Activated CD4-positive, alpha-beta memory T cell treated with anti-CD3 and anti-CD28 coated beads, Interleukin-2, amount 10 ng/mL, durations not matched to agents 7 days and 5 days (primary cell): ENCODE data around the gene AGK. TPM values are rescaled to one million over a fixed set of nuclear protein-coding genes. Genes with fewer than 3 reads are reported as not detected.

ENCODE experiments used
- CTCF ChIA-PET: fragments of 350-600 bp; sonication (Branson Sonifier 250); formaldehyde crosslinking; loops from one replicate; lab custom pipeline; 2021; ENCODE audit warnings: antibody characterized with exemption, inconsistent platforms; lab: Charles Lee
- POLR2A ChIA-PET: fragments of 350-600 bp; sonication (Branson Sonifier 250); formaldehyde crosslinking; loops from one replicate; lab custom pipeline; 2021; ENCODE audit warnings: antibody characterized with exemption; lab: Charles Lee
- DNase-seq: peaks from one replicate; pipeline ENCODE4 v3.0.0-alpha.2; 2020
- H3K27ac Mint-ChIP-seq: one replicate; pipeline ENCODE4 v1.8.0; 2021; ENCODE audit warnings: mild to moderate bottlenecking, mixed read lengths
- H3K27me3 Mint-ChIP-seq: one replicate; pipeline ENCODE4 v1.8.0; 2021; ENCODE audit warnings: mixed read lengths
- H3K36me3 Mint-ChIP-seq: one replicate; pipeline ENCODE4 v1.8.0; 2021; ENCODE audit warnings: low read depth, mixed read lengths
- H3K4me1 Mint-ChIP-seq: one replicate; pipeline ENCODE4 v1.8.0; 2021; ENCODE audit warnings: mixed read lengths
- H3K4me3 Mint-ChIP-seq: one replicate; pipeline ENCODE4 v1.8.0; 2021; ENCODE audit warnings: mild to moderate bottlenecking, mixed read lengths
- H3K9me3 Mint-ChIP-seq: one replicate; pipeline ENCODE4 v1.8.0; 2021; ENCODE audit warnings: mixed read lengths
- total RNA-seq, 2 experiments: library from RNA; stranded (reverse); gene quantifications; one replicate each; pipeline ENCODE4 v1.2.3, GENCODE V29; 2021

AGK gene
- total RNA-seq, 2 experiments from 2014 or later = 46.9 to 50.4 TPM

DNA sequence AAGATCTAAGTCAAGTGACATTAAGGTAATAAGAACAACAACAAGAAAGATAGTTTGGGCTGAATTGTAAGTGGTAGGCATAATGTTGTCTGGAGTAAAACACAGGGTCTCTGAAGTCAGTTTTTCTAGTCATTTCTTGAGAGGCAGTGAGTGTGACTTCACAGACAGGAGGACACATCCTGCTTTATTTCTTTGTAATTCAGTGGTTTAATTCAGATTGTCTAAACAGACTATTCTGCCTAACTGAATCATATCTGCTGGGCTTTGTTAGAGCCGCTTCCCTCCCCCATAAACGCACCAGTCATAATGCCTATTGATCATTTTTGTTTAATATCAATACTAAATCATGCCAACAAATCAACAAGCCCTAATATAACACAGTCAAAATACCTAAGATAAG is 46.8 kb downstream of the AGK start:
- ChIA-PET CTCF (no interaction called here), POLR2A (no interaction called here)
- Mint-ChIP-seq H3K27me3 (no peaks in the 10 kb centered on the region), H3K4me1 (peaks cover 3% of the 10 kb centered on the region), H3K27ac (no peak overlapping the region), H3K4me3 (no peak overlapping the region), H3K36me3 (peaks cover 40% of the 10 kb centered on the region), H3K9me3 (no peaks in the 10 kb centered on the region)
- DNase-seq = no peak

DNA sequence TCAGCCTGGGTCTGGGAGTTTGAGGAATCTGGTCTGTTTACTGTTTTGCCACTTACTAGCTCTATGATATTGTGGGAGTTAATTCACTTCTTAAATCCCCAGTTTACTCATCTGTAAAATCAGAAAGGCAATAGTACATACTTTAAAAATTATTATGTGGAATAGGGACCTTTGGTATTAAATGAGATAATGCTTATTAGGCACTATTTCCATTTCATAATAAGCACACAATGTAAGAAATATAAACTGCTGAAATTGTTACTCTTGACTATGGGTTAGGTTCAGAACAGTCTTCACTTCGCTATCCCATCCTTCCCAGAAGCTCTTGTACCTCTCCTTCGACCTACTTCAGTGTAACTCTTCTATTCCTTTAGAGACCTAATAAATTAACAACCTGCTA is 47.2 kb downstream of the AGK start:
- CTCF ChIA-PET = no interaction called here
- no peak overlapping the region for H3K27ac Mint-ChIP-seq
- H3K36me3 Mint-ChIP-seq = peaks cover 42% of the 10 kb centered on the region
- no peaks in the 10 kb centered on the region for H3K27me3 Mint-ChIP-seq
- H3K9me3 Mint-ChIP-seq = no peaks in the 10 kb centered on the region
- no peak for DNase-seq
- no peaks in the 10 kb centered on the region for H3K4me1 Mint-ChIP-seq
- H3K4me3 Mint-ChIP-seq = no peak overlapping the region
- POLR2A ChIA-PET = no interaction called here

DNA sequence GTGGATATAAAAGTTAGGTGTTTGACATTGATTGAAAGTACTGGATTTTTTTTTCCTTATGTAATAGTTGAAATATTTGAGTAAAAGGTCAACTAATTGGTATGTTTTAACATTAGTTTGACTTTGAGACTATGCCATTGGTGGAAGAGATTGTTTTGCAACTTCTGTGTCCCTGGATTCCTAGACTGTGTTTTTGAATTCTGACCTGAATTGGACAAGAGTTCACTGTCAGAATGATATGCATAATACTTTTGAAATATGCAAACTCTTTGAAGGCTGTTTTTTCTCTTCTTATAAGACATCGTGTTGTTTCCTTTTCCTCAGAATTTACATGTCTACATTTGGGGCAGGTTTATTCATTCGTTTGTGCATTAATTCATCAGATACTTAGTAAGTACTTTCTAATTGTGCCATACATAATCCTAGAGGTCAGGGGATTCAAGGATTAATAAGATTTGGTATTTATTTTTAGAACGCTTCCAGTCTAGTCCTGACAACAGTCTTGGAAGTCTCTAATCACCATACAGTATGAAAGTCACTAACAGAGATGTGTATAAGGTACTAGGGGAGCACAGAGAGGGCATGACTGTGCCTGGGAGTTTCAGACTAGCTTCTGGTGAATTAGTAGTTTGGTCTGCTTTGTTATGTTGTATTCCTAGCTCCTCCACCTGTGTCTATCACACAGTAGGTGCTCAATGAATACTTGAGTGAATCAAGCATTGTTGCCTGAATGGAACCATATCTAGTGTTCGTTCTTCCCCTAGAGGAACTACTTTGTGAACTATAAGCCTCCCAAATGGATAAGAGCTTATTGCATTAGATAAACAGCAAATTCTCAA is 49.2 kb downstream of the AGK start:
- DNase-seq = no peak
- no peaks in the 10 kb centered on the region for H3K9me3 Mint-ChIP-seq
- H3K36me3 Mint-ChIP-seq = peaks cover 35% of the 10 kb centered on the region
- no peak overlapping the region for H3K4me3 Mint-ChIP-seq
- POLR2A ChIA-PET = no interaction called here
- no peaks in the 10 kb centered on the region for H3K27me3 Mint-ChIP-seq
- H3K27ac Mint-ChIP-seq = no peak overlapping the region
- CTCF ChIA-PET = no interaction called here
- no peaks in the 10 kb centered on the region for H3K4me1 Mint-ChIP-seq

DNA sequence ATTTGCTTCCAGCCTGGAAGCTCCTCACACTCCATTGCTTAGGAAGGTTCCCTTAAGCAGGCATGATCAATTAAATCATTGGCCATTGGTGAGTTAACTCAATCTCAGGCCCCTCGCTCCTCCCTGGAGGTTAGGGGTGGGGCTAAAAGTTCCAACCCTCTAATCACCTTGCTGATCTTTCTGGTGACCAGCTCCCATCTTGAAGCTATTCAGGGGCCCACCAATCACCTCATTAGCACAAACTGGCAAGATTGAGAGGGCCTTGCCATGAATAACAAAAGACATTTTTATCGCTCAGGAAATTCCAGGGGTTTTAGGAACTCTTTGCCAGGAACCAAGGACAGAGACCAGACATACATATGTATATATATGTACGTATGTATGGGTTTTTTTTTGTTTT is 58.4 kb downstream of the AGK start:
- Mint-ChIP-seq H3K27ac (no peak overlapping the region), H3K4me1 (no peaks in the 10 kb centered on the region), H3K9me3 (no peaks in the 10 kb centered on the region), H3K27me3 (no peaks in the 10 kb centered on the region), H3K36me3 (peaks cover 38% of the 10 kb centered on the region), H3K4me3 (no peak overlapping the region)
- DNase-seq = no peak
- POLR2A ChIA-PET = no interaction called here
- CTCF ChIA-PET = no interaction called here

DNA sequence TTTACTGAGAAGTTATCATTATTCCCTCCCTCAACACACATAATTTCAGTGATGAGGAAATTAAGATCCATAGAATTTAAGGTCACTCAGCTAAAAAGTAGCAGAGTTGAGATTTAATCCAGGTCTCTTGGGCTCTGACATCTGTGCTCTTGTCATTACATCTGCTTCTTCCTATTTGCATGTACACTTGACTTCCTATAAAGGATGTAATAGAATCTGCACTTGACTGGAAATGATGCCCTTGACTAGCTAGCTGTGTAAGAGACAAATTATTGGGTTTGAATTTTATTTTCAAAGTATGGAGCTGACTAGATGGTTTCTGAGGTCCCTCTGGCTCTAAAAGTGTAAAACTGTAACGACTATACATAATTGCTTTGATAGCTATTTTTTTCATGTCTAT is 59.5 kb downstream of the AGK start:
- Mint-ChIP-seq H3K36me3 (peaks cover 45% of the 10 kb centered on the region), H3K4me1 (no peaks in the 10 kb centered on the region), H3K4me3 (no peak overlapping the region), H3K27ac (no peak overlapping the region), H3K9me3 (no peaks in the 10 kb centered on the region), H3K27me3 (no peaks in the 10 kb centered on the region)
- ChIA-PET CTCF (no interaction called here), POLR2A (no interaction called here)
- no peak for DNase-seq

DNA sequence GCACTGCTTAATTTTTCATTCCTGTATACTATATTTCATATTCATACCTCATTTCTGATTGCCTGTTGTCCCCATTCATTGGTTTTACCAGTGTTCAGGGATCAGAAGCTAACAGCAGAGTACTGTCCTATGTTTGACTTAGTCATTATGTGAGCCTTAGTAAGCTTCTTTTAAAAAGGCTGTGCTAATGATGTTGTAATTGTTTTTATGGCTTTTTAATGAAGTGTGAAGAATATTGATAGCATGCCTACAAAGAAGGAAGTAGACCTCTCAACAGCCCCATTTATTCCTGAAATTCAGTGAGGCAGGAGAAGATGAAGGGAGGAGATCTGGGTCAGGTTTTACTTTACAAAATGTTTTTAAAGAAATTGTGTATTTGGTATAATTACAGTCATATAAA is 61.7 kb downstream of the AGK start:
- CTCF ChIA-PET = no interaction called here
- H3K4me3 Mint-ChIP-seq = no peak overlapping the region
- POLR2A ChIA-PET = no interaction called here
- H3K9me3 Mint-ChIP-seq = no peaks in the 10 kb centered on the region
- H3K36me3 Mint-ChIP-seq = peaks cover 44% of the 10 kb centered on the region
- H3K27ac Mint-ChIP-seq = no peak overlapping the region
- DNase-seq = no peak
- no peaks in the 10 kb centered on the region for H3K27me3 Mint-ChIP-seq
- H3K4me1 Mint-ChIP-seq = no peaks in the 10 kb centered on the region

DNA sequence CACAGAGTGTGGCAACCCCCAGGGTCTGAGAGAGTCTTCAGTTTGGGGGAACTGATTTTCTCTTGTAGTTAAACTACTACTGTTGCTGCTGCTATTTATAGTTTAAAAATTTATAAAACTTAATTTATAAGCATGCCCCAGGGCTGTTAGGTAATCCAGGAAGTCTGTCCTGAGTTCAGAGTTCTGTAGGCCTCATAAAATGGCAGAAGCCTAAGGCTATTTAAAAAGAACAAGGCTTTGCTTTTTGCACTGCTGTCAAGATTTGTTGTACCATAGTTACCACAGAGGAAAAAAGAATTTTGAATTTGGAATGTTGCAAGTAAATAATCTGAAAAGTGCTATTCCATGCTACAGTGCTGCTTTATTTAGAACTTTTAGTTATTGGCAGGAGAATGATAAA is 66.1 kb downstream of the AGK start:
- no peak overlapping the region for H3K4me3 Mint-ChIP-seq
- ChIA-PET CTCF (no interaction called here), POLR2A (no interaction called here)
- H3K36me3 Mint-ChIP-seq = peaks cover 41% of the 10 kb centered on the region
- no peak overlapping the region for H3K27ac Mint-ChIP-seq
- no peaks in the 10 kb centered on the region for H3K27me3 Mint-ChIP-seq
- H3K9me3 Mint-ChIP-seq = no peaks in the 10 kb centered on the region
- no peaks in the 10 kb centered on the region for H3K4me1 Mint-ChIP-seq
- no peak for DNase-seq

DNA sequence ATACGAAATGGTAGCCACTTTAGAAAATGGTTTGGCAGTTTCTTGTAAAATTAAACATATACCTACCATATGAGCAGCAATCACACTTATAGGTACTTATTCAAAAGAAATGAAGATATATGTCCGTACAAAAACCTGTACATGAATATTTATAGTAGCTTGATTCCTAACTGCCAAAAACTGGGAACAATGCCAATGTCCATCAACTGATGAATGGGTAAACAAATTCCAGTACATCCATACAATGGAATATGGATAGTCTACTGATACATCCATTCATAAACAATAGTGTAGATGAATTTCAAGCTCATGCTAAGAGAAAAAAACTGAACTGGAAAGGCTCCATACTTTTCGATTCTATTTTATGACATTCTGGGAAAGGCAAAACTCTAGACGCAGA is 68.5 kb downstream of the AGK start:
- ChIA-PET CTCF (interaction anchor here (0.9 to 1.2 kb wide), 4 partner anchors 14 to 118 kb away, joined by 3 to 6 read pairs (median 3); partner anchors contain the start of gene SSBP1), POLR2A (no interaction called here)
- Mint-ChIP-seq H3K4me1 (no peaks in the 10 kb centered on the region), H3K27me3 (no peaks in the 10 kb centered on the region), H3K9me3 (no peaks in the 10 kb centered on the region), H3K36me3 (peaks cover 52% of the 10 kb centered on the region), H3K4me3 (no peak overlapping the region), H3K27ac (no peak overlapping the region)
- DNase-seq = no peak

DNA sequence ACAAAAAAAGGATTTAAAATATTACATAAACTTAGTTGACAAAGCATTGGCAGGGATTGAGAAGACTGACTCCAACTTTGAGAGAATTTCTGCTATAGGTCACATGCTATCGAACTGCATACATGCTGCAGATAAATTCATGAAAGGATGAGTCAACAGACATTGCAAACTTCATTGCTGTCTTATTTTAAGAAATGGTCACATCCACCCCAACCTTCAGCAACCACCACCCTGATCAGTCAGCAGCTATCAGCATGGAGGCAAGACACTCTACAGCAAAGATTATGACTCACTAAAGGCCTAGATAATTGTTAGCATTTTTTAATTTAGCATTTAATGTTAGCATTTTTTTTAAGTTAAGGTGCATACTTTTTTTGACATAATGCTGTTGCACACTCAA is 73.6 kb downstream of the AGK start:
- no peak overlapping the region for H3K27ac Mint-ChIP-seq
- H3K9me3 Mint-ChIP-seq = no peaks in the 10 kb centered on the region
- POLR2A ChIA-PET = no interaction called here
- H3K4me1 Mint-ChIP-seq = no peaks in the 10 kb centered on the region
- no peaks in the 10 kb centered on the region for H3K27me3 Mint-ChIP-seq
- H3K4me3 Mint-ChIP-seq = no peak overlapping the region
- DNase-seq = no peak
- peaks cover 38% of the 10 kb centered on the region for H3K36me3 Mint-ChIP-seq
- CTCF ChIA-PET = no interaction called here

DNA sequence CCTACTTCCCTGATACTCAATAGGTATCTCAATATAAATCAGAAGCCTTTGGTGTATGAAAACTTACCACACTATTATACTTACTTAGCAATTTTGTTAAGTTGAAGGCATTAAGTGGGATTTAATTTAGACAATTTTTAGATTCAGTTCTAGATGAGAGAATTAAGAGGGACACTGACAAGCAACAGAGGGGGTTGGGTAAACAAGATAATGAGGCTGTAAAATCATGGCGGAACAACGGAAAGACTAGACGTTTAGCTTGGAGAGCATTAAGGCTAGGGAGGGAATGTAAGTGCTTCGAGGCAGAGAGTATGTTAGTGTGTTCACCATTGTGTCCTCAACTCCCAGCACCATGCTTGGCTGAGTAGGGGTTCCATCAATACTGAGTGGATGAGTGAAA is 79.4 kb downstream of the AGK start:
- H3K27ac Mint-ChIP-seq = no peak overlapping the region
- DNase-seq = no peak
- no peaks in the 10 kb centered on the region for H3K4me1 Mint-ChIP-seq
- H3K36me3 Mint-ChIP-seq = peaks cover 17% of the 10 kb centered on the region
- CTCF ChIA-PET = no interaction called here
- POLR2A ChIA-PET = no interaction called here
- H3K27me3 Mint-ChIP-seq = no peaks in the 10 kb centered on the region
- no peak overlapping the region for H3K4me3 Mint-ChIP-seq
- H3K9me3 Mint-ChIP-seq = no peaks in the 10 kb centered on the region

DNA sequence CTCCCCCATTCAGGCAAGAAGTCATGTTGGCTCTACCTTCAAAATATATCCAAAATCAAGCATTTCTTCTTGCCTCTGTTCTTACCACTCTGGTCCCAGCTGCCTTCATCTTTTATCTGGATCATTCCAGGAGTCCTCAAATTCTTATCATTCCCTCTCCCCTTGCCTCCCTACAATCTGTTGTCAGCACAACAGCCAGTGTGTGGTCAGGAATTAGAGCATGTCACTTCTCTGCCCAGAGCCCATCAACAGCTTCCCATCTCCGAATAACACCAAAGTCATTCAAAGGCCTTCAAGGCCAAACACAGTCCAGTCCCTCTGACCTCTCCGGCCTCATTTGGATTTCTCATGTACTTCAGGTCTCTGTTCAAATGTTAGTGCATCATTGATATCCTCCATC is 80.3 kb downstream of the AGK start:
- Mint-ChIP-seq H3K9me3 (no peaks in the 10 kb centered on the region), H3K36me3 (peaks cover 15% of the 10 kb centered on the region), H3K4me1 (no peaks in the 10 kb centered on the region), H3K27ac (no peak overlapping the region), H3K27me3 (no peaks in the 10 kb centered on the region), H3K4me3 (no peak overlapping the region)
- ChIA-PET CTCF (no interaction called here), POLR2A (no interaction called here)
- DNase-seq = no peak

DNA sequence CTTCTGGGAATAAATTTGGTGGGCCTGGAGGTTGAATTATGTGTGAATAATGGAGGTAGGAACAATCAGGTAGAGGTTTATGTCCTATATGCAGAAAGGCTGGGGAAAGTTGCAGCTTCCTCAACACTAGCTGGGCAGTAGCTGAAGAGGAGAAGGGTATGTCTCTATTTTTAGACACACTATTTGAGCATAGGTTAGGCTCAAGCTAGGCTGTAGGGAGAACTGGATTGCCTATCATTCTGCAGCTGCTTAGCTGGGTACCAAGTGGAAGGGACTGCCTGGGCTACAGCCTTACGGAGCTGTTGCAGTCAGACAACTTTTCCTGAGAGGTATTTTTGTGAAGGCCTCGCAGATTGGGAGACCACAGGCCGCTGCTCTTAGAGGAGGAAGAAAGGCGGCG is 82.9 kb downstream of the AGK start:
- no peaks in the 10 kb centered on the region for H3K27me3 Mint-ChIP-seq
- peaks cover 23% of the 10 kb centered on the region for H3K36me3 Mint-ChIP-seq
- H3K9me3 Mint-ChIP-seq = no peaks in the 10 kb centered on the region

DNA sequence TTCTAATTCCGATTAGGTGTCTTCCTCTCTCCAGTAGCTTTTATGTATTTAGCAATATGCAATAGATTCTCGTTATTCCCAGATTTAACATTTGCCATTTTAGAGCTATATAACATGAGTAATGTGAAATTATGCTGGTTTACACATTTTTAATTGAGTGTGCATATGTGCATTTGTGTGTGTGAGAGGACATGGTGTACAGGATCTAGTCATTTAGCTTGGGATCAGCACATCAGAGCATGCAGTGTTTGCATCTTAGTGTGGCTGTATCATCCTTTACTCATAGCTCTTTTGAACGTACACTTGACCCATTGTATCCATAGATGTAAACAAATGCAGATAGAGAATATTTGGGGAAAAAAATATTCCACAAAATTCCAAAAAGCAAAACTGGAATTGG is 84.8 kb downstream of the AGK start:
- peaks cover 33% of the 10 kb centered on the region for H3K36me3 Mint-ChIP-seq
- ChIA-PET CTCF (no interaction called here), POLR2A (no interaction called here)
- DNase-seq = no peak
- H3K4me3 Mint-ChIP-seq = no peak overlapping the region
- H3K4me1 Mint-ChIP-seq = no peaks in the 10 kb centered on the region
- H3K9me3 Mint-ChIP-seq = no peaks in the 10 kb centered on the region
- no peaks in the 10 kb centered on the region for H3K27me3 Mint-ChIP-seq
- no peak overlapping the region for H3K27ac Mint-ChIP-seq

More for the DNA sequence above, 82.9 kb downstream of the AGK start:
- no peak for DNase-seq
- CTCF ChIA-PET = no interaction called here
- Mint-ChIP-seq H3K27ac (no peak overlapping the region), H3K4me1 (no peaks in the 10 kb centered on the region), H3K4me3 (no peak overlapping the region)
- POLR2A ChIA-PET = no interaction called here

DNA sequence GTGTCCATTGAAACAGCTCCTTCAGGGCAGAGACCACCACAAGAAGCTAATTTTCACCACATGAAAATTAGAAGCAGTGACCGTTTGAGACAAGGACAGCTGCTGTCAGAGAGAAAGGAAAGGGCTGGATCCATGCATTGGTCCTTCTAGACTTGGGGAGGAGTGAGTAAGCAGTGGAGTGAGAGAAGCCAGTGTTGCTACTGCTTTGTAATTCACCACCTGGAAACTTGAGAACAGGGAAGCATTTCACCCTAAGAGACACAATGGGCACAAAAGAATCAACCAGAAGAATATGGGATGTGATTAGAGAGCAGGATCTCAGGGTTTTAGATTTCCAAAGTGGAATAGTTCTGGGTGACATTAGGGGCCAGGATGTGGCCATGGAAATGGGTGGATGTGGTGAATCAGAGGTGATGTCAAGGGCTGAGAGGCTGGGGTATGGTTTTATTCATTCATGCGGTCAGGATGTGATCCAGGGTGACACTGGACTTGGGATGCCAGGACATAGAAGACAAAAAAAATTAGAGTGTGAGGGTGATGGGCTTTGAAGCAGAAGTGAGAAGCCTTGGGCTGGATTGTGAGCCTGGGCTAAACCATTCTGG is 89.1 kb downstream of the AGK start:
- H3K36me3 Mint-ChIP-seq = peaks cover 38% of the 10 kb centered on the region
- H3K27ac Mint-ChIP-seq = no peak overlapping the region
- H3K4me1 Mint-ChIP-seq = no peaks in the 10 kb centered on the region
- DNase-seq = no peak
- H3K9me3 Mint-ChIP-seq = no peaks in the 10 kb centered on the region
- ChIA-PET CTCF (no interaction called here), POLR2A (no interaction called here)
- no peaks in the 10 kb centered on the region for H3K27me3 Mint-ChIP-seq
- no peak overlapping the region for H3K4me3 Mint-ChIP-seq
